ENCODE results near the gene CUL1. TPM values are rescaled to one million over a fixed set of nuclear protein-coding genes. Genes with fewer than 3 reads are reported as not detected.
A peak's percentile ranks its signal among the peaks of the same experiment; 100 is the strongest.

Gene CUL1
- 10 to 100 TPM; 24.5 to 56.6 (median 45.9) TPM for total RNA-seq

DNA sequence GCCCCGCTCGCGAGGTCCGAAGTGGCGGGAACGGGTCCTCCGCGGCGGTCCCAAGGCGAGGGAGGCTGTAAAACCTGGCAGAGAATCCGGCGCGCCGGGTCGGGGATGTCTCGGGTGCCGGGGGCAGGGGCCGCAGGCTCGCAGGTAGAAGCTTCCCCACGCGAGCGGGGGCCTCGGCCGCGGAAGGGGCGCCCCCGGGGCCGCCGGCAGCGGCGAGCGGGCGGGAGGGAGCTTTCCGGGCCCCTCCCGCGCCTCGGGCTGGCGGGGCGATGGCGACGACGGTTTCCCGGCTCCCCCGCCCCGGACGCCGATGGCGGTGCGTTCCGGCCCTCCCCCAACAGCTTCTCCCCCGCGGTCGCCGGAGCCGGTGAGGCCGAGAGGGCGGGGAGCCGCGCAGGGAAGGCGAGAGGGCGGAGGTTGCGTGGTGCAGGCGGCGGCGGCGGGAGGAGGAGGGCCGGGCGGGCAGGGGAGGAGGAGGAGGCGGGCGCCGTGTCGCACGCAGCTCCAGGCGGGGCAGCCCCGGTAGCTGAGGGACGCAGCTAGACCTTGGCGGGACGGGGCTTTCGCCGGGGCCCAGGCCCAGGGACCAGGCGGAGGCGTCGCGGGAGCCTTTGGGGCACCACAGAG lies at the start of gene CUL1:
Gene CUL1, plus strand, starts transcription at position 507 of the 627 bp plus-strand sequence. CDS start 31,220 bp downstream, outside the sequence.
- Histone ChIP-seq H3K4me3 (peak within 1 kb of the TSS; percentile 85 to 98 (median 89)), H3K9me3 (no peaks in the 10 kb centered on the region), H3K27ac (peak within 1 kb of the TSS; percentile 93 to 98 (median 97)), H3K4me1 (peaks cover 14 to 46% (median 28%) of the 10 kb centered on the region in 3 donors), H3K27me3 (no peaks in the 10 kb centered on the region), H3K36me3 (no peaks in the 10 kb centered on the region)
- TF ChIP-seq, protein P1, sequence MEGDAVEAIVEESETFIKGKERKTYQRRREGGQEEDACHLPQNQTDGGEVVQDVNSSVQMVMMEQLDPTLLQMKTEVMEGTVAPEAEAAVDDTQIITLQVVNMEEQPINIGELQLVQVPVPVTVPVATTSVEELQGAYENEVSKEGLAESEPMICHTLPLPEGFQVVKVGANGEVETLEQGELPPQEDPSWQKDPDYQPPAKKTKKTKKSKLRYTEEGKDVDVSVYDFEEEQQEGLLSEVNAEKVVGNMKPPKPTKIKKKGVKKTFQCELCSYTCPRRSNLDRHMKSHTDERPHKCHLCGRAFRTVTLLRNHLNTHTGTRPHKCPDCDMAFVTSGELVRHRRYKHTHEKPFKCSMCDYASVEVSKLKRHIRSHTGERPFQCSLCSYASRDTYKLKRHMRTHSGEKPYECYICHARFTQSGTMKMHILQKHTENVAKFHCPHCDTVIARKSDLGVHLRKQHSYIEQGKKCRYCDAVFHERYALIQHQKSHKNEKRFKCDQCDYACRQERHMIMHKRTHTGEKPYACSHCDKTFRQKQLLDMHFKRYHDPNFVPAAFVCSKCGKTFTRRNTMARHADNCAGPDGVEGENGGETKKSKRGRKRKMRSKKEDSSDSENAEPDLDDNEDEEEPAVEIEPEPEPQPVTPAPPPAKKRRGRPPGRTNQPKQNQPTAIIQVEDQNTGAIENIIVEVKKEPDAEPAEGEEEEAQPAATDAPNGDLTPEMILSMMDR (IDR thresholded peaks at IDR 0.05) = no peak
- TF ChIP-seq POLR2A (IDR thresholded peaks at IDR 0.05) = peak in 2 of 4 donors; percentile 76 to 79
- intact Hi-C loops (cut with DNase I) = no loop called here
- peak; percentile 25 for DNase-seq
- 0% methylated on average over 6 to 8 of the region's 84 CpGs for WGBS, 2 donors

DNA sequence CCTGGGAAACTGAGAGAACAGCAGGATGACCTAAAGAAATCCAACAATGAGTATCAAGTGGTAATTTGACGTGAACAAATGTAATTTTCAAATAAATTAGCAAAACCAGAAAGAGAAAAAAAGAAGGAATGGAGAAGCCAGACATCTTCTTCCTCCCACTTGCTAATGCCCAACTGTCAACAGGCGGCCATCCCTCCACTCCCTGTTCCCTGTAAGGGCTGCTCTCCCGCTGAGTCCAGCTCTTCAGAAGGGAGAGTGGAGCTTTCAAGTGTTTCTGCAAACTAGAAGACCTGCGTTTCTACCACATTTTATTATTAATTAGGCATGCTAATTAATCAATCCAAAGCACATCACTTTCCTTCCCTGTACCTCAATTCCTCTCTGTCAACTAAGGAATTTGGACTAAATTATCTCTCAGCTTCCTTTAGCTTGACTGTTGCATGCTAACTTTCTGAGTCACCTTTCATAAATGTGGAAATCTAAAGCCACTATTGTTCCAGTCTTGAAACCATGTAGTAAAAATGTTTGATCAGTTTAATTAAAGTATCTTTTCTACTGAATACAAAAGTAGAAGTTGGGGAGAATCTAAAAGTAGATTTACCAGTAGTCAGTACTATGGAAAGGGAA lies 48.4 kb upstream of the CUL1 start:
- 71 to 77% methylated on average over 4 of the region's 4 CpGs for WGBS, 2 donors
- H3K27ac ChIP-seq = no peak overlapping the region
- DNase-seq = no peak
- no peaks in the 10 kb centered on the region for H3K4me1 ChIP-seq
- no peaks in the 10 kb centered on the region for H3K36me3 ChIP-seq
- no peaks in the 10 kb centered on the region for H3K9me3 ChIP-seq
- H3K4me3 ChIP-seq = no peak overlapping the region
- intact Hi-C loops (cut with DNase I) = no loop called here
- H3K27me3 ChIP-seq = peaks cover 0 to under 1% (median 0%) of the 10 kb centered on the region in 4 donors
- TF ChIP-seq, protein P1 (IDR thresholded peaks at IDR 0.05) = no peak
- TF ChIP-seq POLR2A (IDR thresholded peaks at IDR 0.05) = no peak

DNA sequence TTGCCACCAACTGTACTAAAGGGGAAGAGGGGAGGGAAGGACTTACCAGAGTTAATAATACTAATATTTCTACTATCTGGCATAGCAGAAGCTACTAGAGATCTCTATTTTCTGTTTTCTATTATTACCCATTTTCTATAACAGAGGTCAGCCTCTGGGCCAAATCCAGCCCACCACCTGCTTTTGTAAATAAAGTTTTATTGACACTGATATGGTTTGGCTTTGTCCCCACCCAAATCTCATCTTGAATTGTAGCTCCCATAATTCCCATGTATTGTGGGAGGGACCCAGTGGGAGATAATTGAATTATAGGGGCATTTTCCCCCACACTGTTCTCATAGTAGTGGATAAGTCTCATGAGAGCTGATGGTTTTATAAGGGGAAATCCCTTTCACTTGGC lies 45.9 kb upstream of the CUL1 start:
- Histone ChIP-seq H3K4me3 (no peak overlapping the region), H3K9me3 (no peaks in the 10 kb centered on the region), H3K36me3 (no peaks in the 10 kb centered on the region), H3K27ac (no peak overlapping the region), H3K4me1 (no peaks in the 10 kb centered on the region), H3K27me3 (no peaks in the 10 kb centered on the region)
- no peak for DNase-seq
- intact Hi-C loops (cut with DNase I) = no loop called here
- TF ChIP-seq, protein P1 (IDR thresholded peaks at IDR 0.05) = no peak
- no peak for TF ChIP-seq POLR2A (IDR thresholded peaks at IDR 0.05)

DNA sequence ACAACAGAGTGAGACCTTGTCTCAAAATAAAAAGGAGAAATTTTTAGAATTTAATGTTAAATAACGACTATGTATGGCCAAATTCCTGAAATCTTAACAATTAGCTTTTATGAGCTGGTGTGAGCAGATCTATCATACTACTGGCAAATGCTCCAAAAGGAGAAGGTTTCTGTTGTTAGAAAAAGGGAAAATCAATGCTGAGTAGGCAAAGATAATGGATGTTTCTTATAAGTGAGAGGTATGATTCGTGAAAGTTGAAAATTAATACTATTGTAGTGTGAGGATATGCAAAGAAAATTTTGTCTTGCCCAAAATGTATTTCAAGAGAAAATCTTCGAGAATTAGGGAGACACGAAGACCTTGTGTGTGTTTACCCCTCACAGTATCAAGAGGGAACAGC lies 40.8 kb upstream of the CUL1 start:
- Histone ChIP-seq H3K9me3 (no peaks in the 10 kb centered on the region), H3K4me3 (no peak overlapping the region), H3K27ac (no peak overlapping the region), H3K27me3 (no peaks in the 10 kb centered on the region), H3K36me3 (no peaks in the 10 kb centered on the region), H3K4me1 (no peaks in the 10 kb centered on the region)
- intact Hi-C loops (cut with DNase I) = no loop called here
- DNase-seq = no peak
- 86 to 89% methylated on average over 4 of the region's 4 CpGs for WGBS, 2 donors
- TF ChIP-seq, protein P1 (IDR thresholded peaks at IDR 0.05) = no peak

DNA sequence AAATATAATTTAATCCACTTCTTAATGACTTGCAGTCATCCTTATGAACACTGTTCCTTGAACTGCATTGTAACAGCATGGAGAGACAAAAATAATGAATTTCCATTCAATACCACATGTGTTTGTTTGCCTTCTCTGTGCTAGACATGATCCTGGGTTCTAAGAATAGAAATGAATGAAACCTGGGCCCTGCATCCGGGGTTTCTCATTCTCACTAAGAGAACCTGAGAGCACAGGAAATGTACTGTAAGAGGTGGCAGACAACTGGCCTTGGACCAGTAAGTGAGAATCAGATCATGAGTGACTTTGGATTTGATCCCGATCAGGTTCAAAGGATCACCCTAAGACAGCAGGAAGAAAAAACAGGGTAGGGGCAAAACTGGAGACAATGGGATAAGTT lies 37.2 kb upstream of the CUL1 start:
- WGBS, 2 donors = 73 to 100% methylated on average over 1 to 2 of the region's 2 CpGs
- intact Hi-C loops (cut with DNase I) = no loop called here
- DNase-seq = no peak
- Histone ChIP-seq H3K9me3 (no peaks in the 10 kb centered on the region), H3K4me3 (no peak overlapping the region), H3K27ac (no peak overlapping the region), H3K36me3 (no peaks in the 10 kb centered on the region), H3K27me3 (no peaks in the 10 kb centered on the region), H3K4me1 (no peaks in the 10 kb centered on the region)
- TF ChIP-seq, protein P1 (IDR thresholded peaks at IDR 0.05) = no peak
- no peak for TF ChIP-seq POLR2A (IDR thresholded peaks at IDR 0.05)
